GM20000 (cell line): ENCODE data around the gene RAB40A.
A peak's percentile ranks its signal among the peaks of the same experiment; 100 is the strongest.
"Not testable (repeated sequence)": the region's sequence is repeated elsewhere in the genome, so short reads cannot be mapped to it uniquely, and the experiment has no call there.

ENCODE experiments used
- DNase-seq: peaks from one replicate; pipeline ENCODE4 v3.0.0; 2012; ENCODE audit warnings: low spot score
- TF ChIP-seq, protein P1 (sequence below): IDR thresholded peaks from 2 replicates; pipeline ENCODE4 v1.5.1; 2012; ENCODE audit warnings: mild to moderate bottlenecking, control low read depth; ENCODE audit errors: extremely low read depth, missing control alignments

Gene RAB40A

DNA sequence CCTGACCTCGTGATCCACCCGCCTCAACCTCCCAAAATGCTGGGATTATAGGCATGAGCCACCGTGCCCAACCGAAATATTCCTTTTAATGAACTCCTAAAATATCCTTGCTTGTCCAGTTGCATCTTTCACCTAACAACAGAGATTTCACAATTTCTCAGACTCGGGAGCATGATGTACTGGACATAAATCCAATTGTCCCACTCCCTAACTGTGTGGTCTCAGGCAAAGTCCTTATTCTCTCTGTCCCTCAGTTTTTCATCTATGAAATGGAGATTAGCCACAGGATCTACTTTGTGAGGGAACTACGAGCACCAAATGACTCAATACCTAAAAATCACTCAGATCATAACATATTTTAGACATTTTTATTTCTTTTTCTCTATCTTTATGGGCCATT lies 9.3 kb downstream of the RAB40A start:
- TF ChIP-seq, protein P1, sequence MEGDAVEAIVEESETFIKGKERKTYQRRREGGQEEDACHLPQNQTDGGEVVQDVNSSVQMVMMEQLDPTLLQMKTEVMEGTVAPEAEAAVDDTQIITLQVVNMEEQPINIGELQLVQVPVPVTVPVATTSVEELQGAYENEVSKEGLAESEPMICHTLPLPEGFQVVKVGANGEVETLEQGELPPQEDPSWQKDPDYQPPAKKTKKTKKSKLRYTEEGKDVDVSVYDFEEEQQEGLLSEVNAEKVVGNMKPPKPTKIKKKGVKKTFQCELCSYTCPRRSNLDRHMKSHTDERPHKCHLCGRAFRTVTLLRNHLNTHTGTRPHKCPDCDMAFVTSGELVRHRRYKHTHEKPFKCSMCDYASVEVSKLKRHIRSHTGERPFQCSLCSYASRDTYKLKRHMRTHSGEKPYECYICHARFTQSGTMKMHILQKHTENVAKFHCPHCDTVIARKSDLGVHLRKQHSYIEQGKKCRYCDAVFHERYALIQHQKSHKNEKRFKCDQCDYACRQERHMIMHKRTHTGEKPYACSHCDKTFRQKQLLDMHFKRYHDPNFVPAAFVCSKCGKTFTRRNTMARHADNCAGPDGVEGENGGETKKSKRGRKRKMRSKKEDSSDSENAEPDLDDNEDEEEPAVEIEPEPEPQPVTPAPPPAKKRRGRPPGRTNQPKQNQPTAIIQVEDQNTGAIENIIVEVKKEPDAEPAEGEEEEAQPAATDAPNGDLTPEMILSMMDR, result no peak
- DNase-seq, result no peak

DNA sequence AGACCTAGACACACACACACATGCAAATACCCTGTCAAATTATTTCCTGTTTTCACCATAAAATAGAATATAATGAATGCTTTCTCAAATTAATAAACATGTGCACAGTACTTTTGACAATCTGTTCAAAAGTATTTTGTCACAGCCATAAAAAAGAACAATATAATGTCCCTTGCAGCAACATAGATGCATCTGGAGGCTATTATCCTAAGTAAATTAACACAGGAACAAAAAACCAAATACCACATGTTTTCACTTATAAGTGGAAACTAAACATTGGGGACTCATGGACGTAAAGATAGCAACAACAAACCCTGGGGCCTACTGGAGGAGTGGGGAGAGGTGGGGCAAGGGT lies 15.5 kb downstream of the RAB40A start:
- TF ChIP-seq, protein P1, result no peak

DNA sequence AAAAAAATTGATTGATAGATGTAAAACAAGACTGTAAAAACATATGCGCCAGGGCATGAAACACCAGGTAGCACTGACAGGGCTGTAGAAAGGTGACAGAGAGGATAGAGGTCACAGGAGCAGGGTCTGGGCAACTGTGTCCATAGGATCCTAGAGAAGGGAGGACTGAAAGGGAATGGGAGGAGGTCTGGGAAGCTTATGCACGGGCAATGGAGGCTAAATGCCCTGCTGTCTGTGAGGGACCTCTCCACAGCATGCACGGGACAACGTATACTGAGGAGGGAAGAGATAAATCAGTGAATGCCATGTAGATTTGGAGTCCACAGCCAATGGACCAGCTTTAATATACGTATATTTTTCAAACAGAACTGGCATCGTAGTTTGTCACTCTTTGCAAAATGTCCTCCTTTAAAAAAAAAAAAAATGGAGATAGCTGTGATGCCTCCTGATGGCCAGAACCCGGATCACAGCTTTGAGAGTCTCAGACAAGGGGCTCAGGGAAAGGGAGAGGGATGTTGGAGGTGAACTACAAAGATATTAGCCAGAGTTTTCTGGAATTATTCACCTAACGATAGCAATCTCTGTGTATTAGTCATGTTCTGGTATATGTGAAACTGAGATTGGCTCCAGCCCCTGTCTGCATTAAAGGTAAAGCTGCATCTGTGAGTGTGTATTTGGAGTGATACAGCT lies 16.0 kb downstream of the RAB40A start:
- DNase-seq, result no peak
- TF ChIP-seq, protein P1, result no peak

More for the DNA sequence above, 15.5 kb downstream of the RAB40A start:
- DNase-seq, result no peak

GRCh38 chrX:103498786-103499185 lies 20.5 kb downstream of the RAB40A start:
- DNase-seq, result no peak
- TF ChIP-seq, protein P1, result no peak

DNA sequence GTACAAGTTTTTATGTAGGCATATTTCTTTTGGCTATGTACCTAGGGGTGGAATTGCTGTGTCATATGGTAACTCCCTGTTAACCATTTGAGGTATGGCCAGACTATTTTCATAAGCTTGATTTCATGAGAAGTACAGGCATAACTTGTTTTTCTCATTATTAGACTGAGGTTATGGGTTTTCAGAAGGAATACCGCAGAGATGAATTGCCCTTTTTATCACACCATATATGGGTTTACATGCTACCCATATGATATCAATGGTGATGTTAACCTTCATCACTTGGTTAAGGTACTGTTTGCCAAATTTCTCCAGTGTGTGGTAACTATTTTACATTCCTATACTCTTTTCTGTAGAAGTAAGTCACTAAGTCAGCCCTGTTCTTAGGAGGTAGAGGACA lies 23.5 kb downstream of the RAB40A start:
- DNase-seq, result no peak
- TF ChIP-seq, protein P1, result no peak

DNA sequence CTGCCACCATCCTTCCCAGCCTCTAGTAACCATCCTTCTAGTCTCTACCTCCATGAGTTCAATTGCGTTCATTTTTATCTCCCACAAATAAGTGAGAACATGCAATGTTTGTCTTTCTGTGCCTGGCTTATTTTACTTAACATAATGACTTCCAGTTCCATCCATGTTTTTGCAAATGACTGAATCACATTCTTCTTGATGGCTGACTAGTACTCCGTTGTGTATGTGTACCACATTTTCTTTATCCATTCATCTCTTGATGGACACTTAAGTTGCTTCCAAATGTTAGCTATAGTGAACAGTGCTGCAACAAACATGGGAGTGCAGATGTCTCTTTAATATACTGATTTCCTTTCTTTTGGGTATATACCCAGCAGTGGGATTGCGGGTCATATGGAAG lies 25.7 kb downstream of the RAB40A start:
- DNase-seq, result not testable (repeated sequence)

DNA sequence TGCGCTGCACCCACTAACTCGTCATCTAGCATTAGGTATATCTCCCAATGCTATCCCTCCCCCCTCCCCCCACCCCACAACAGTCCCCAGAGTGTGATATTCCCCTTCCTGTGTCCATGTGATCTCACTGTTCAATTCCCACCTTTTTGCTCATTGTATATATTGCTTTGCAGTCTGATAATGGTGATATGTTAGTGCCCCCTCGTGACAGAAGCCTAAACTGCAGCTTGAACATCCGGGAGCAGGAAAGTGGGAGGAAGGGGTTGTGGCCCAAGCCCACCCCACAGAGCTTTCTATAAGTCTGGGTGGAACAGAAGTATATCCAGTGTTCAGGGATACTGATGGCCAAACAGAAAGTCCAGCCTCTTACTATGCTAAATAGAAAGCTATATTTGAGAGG lies 29.6 kb downstream of the RAB40A start:
- TF ChIP-seq, protein P1, result peak; percentile 43
- DNase-seq, result peak; percentile 11

- DNase-seq, result no peak
- TF ChIP-seq, protein P1, result no peak
Measured at GRCh38 chrX:103488794-103489193, 30.5 kb downstream of the RAB40A start.
